ENCODE results near the gene S100A7. TPM values are rescaled to one million over a fixed set of nuclear protein-coding genes. Genes with fewer than 3 reads are reported as not detected.

The S100A7 gene
- total RNA-seq, 1 donor from 2014 or later = not detected

GRCh38 chr1:153430561-153430960 is 29.9 kb downstream of the S100A7 start:
- Histone ChIP-seq H3F3A (ENCODE audit: low read depth) (no peaks in the 10 kb centered on the region), H3K36me3 (no peaks in the 10 kb centered on the region), H3K9ac (no peak overlapping the region), H3K4me1 (no peaks in the 10 kb centered on the region), H3K27ac (no peak overlapping the region), H4K20me1 (ENCODE audit: low read depth) (no peaks in the 10 kb centered on the region), H3K9me3 (ENCODE audit: low read depth) (no peaks in the 10 kb centered on the region), H3K4me2 (no peak overlapping the region), H2AFZ (replicated peaks) (no peak overlapping the region), H3K4me3 (no peak overlapping the region), H3K79me2 (ENCODE audit: low read depth) (no peaks in the 10 kb centered on the region), H3K27me3 (no peaks in the 10 kb centered on the region)
- no peak overlapping the region for H3K4me3 Mint-ChIP-seq
- no peak for TF ChIP-seq EZH2 (IDR thresholded peaks at IDR 0.05)
- TF ChIP-seq CTCF (IDR thresholded peaks at IDR 0.05) = no peak
- no peak for TF ChIP-seq EZH2phosphoT487 (IDR thresholded peaks at IDR 0.05)
- H3K9me3 Mint-ChIP-seq = no peaks in the 10 kb centered on the region
- peaks cover 6% of the 10 kb centered on the region for H3K27me3 Mint-ChIP-seq (ENCODE audit: insufficient read depth, low read depth)
- H3K36me3 Mint-ChIP-seq = no peaks in the 10 kb centered on the region
- no peaks in the 10 kb centered on the region for H3K4me1 Mint-ChIP-seq
- DNase-seq (ENCODE audit: low spot score) = no peak
- no peak overlapping the region for H3K27ac Mint-ChIP-seq

DNA sequence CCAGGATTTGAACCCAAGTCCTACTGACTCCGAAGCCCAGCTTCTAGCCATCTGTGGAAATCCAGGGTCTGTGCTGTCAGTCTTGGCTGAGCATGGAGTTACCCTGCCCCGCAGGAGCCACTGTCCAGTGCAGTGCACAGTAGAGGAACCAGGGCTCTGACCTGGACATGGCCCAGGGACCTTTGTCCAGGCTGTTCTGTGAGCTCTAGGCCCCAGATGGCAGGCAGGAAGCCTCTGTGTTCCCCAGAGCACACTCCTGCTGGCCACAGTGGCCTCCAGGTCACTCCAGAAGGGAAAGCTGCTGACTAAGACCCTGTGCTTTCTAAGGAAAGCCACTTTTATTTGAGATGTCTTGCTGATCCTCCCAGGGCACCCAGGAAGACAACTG is 30.3 kb downstream of the S100A7 start:
- H3K4me3 ChIP-seq = no peak overlapping the region
- no peak overlapping the region for H3K27ac ChIP-seq
- no peak overlapping the region for H3K4me2 ChIP-seq
- no peaks in the 10 kb centered on the region for H3K79me2 ChIP-seq (ENCODE audit: low read depth)
- H3K9me3 ChIP-seq (ENCODE audit: low read depth) = no peaks in the 10 kb centered on the region
- Mint-ChIP-seq H3K4me1 (no peaks in the 10 kb centered on the region), H3K9me3 (no peaks in the 10 kb centered on the region), H3K36me3 (no peaks in the 10 kb centered on the region), H3K27ac (no peak overlapping the region), H3K4me3 (no peak overlapping the region), H3K27me3 (ENCODE audit: insufficient read depth, low read depth) (peaks cover 6% of the 10 kb centered on the region)
- TF ChIP-seq CTCF (IDR thresholded peaks at IDR 0.05) (no peak), EZH2 (IDR thresholded peaks at IDR 0.05) (no peak), EZH2phosphoT487 (IDR thresholded peaks at IDR 0.05) (no peak)
- no peaks in the 10 kb centered on the region for H4K20me1 ChIP-seq (ENCODE audit: low read depth)
- DNase-seq (ENCODE audit: low spot score) = no peak
- H3F3A ChIP-seq (ENCODE audit: low read depth) = no peaks in the 10 kb centered on the region
- H2AFZ ChIP-seq (replicated peaks) = no peak overlapping the region
- H3K27me3 ChIP-seq = no peaks in the 10 kb centered on the region
- no peak overlapping the region for H3K9ac ChIP-seq
- no peaks in the 10 kb centered on the region for H3K4me1 ChIP-seq
- no peaks in the 10 kb centered on the region for H3K36me3 ChIP-seq

- no peak for TF ChIP-seq EZH2 (IDR thresholded peaks at IDR 0.05)
- no peak for TF ChIP-seq CTCF (IDR thresholded peaks at IDR 0.05)
- no peak for TF ChIP-seq EZH2phosphoT487 (IDR thresholded peaks at IDR 0.05)
- Mint-ChIP-seq H3K9me3 (no peaks in the 10 kb centered on the region), H3K4me3 (no peak overlapping the region), H3K27ac (no peak overlapping the region), H3K36me3 (no peaks in the 10 kb centered on the region), H3K4me1 (no peaks in the 10 kb centered on the region), H3K27me3 (ENCODE audit: insufficient read depth, low read depth) (peaks cover 6% of the 10 kb centered on the region)
- H3K79me2 ChIP-seq (ENCODE audit: low read depth) = no peaks in the 10 kb centered on the region
- H3K27me3 ChIP-seq = peaks cover 5% of the 10 kb centered on the region
- H2AFZ ChIP-seq (replicated peaks) = no peak overlapping the region
- H3K4me2 ChIP-seq = no peak overlapping the region
- H3K36me3 ChIP-seq = no peaks in the 10 kb centered on the region
- no peaks in the 10 kb centered on the region for H3K4me1 ChIP-seq
- DNase-seq (ENCODE audit: low spot score) = no peak
- H4K20me1 ChIP-seq (ENCODE audit: low read depth) = no peaks in the 10 kb centered on the region
- H3K9ac ChIP-seq = no peak overlapping the region
- no peaks in the 10 kb centered on the region for H3F3A ChIP-seq (ENCODE audit: low read depth)
- no peak overlapping the region for H3K4me3 ChIP-seq
- no peak overlapping the region for H3K27ac ChIP-seq
- no peaks in the 10 kb centered on the region for H3K9me3 ChIP-seq (ENCODE audit: low read depth)
Measured at GRCh38 chr1:153429266-153430165, 30.9 kb downstream of the S100A7 start.

All from neural progenitor cell (in vitro differentiated cells).